ENCODE measurements around the gene NALCN.

Gene NALCN

DNA sequence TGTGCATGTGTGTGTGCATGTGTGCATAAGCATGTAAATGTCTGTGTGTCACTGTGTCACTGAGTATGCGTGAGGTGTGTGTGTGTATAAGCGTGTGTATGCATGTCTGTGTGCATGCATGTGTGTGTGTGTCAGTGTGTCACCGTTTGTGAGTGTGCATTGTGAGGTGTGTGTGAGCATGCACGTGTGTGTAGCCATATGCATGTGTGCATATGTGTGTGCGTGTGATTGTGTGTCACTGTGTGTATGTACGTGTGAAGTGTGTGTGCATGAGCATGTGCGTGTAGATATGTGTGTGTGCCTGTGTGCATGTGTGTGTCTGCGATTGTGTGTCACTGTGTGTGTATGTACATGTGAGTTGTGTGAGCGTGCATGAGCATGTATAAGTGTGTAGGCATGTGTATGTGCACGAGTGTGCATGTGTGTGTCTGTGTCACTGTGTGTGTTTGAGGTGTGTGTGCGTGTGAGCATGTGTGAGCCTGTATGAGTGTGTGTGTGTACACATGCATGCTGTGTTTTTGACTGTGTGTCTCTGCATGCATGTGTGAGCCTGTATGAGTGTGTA lies 144.5 kb downstream of the NALCN start:
- DNase-seq, result no peak

- no peak for DNase-seq
Measured at GRCh38 chr13:101267656-101268055, 148.7 kb downstream of the NALCN start.

GRCh38 chr13:101265934-101266333 lies 150.4 kb downstream of the NALCN start:
- DNase-seq, result no peak

- no peak for DNase-seq
Measured at GRCh38 chr13:101264931-101265330, 151.4 kb downstream of the NALCN start.

GRCh38 chr13:101262306-101262705 lies 154.0 kb downstream of the NALCN start:
- no peak for DNase-seq

- DNase-seq, result no peak
Measured at GRCh38 chr13:101258509-101258908, 157.8 kb downstream of the NALCN start.

DNA sequence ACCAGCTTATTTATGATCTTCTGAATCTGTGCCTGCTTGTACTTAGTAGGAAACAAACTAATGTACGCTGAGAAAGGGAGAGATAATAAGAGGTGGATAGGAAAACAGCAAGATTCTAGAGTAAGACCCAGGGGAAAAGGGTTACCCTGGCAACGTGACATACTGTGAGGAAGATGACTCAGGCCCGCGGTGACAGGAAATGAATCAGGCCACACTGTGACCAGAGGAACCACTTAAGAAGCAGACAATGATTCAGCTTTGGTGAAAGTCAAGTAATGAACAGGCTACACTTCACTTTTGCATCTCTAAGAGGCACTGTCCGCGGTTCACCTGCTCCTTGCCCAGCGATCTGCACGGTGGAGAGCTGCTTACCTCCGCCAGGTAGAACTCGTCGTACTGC lies 158.2 kb downstream of the NALCN start:
- DNase-seq, result peak; percentile 17

- no peak for DNase-seq
Measured at GRCh38 chr13:101248739-101249514, 167.4 kb downstream of the NALCN start.

GRCh38 chr13:101242720-101243119 lies 173.6 kb downstream of the NALCN start:
- DNase-seq, result no peak

DNA sequence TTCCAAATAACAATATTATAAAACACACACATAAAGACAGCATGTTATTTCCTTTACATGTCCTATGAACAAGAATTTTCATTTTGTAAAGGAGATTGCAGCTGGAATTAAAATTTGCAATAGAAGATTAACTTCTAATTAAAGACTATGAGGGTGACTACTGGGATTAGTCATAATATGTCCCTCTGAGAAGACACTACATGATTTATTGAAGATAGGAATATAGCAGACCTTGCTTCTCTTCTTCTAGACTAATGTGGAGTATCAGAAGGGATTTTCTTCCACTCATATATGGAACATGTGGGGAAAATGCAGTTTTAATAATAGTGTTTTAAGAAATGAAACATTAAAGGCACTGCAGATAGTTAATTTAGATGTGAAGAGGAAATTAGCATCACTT lies 177.8 kb downstream of the NALCN start:
- no peak for DNase-seq

GRCh38 chr13:101231751-101232428 lies 184.4 kb downstream of the NALCN start:
- no peak for DNase-seq

GRCh38 chr13:101230271-101230890 lies 185.9 kb downstream of the NALCN start:
- DNase-seq, result no peak

GRCh38 chr13:101219609-101220265 lies 196.6 kb downstream of the NALCN start:
- no peak for DNase-seq

DNA sequence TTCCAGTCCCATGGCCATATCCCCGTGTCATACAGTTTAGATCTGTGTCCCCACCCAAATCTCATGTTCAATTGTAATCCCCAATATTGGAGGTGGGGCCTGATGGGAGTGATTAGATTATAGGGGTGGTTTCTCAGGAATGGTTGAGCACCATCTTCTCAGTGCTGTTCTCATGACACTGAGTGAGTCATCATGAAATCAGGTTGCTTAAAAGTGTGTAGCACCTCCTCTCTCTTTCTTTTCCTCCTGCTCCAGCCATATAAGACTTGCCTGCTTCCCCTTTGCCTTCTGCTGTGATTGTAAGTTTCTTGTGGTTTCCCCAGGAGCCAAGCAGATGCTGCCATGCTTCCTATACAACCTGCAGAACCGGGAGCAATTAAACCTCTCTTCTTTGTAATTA lies 197.8 kb downstream of the NALCN start:
- DNase-seq, result no peak

GRCh38 chr13:101217086-101217485 lies 199.2 kb downstream of the NALCN start:
- DNase-seq, result no peak

- no peak for DNase-seq
Measured at GRCh38 chr13:101211261-101211660, 205.0 kb downstream of the NALCN start.

GRCh38 chr13:101210774-101211173 lies 205.5 kb downstream of the NALCN start:
- DNase-seq, result no peak

GRCh38 chr13:101209206-101209893 lies 207.0 kb downstream of the NALCN start:
- no peak for DNase-seq

GRCh38 chr13:101205408-101205807 lies 210.9 kb downstream of the NALCN start:
- DNase-seq, result no peak

DNA sequence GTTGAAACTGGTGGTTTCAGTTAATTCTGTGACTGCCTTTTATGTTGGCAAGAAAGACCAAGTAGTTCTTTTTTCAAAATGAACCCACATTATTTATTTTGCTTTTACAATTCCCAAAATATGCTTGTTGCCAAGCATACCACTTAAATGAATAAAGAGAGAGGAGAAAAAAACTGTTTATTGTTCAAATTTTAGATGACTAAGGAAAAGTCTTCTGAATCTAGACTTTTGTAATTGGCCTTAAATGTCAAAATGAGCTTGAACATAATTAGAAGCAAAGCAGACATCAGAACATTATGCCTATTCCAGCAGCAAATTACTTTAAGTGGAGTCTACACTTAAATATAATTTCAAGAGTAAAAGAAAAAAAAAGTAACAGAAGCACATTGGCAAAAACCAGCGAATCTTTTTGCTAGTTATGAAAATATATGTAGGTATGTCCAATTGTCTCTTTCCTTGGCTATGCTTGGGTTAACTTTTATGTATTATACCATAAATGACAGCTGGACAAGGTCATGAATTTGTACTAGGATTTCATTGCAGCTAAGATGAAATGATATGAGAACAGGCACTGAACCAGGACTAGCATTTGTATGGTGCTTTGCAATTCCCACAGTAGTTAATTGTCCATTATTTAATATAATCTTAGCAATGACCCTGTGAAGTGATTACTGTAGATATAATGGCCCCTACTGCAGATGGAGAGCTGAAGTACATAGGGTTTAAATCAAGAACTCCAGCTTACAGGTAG lies 211.9 kb downstream of the NALCN start:
- DNase-seq, result no peak

DNA sequence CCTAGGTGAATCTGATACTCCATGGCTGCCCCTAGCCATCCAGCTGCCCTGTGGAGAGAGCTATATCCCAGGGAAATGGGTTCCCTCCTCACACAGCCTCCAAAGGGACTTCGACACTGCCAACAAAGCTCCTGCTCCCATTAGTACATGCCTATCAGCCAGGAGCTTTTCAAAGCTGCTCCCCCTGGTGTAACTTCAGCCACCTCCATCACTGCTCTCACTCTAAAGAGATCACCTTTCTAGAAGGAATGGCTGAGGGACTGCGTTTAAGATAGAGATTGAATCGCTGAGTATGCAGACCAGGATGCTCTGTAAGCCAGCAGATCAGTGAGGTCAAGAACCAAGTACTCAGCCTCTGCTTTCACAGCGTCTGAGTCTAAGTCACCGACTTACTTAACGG lies 213.7 kb downstream of the NALCN start:
- no peak for DNase-seq

GRCh38 chr13:101190976-101191375 lies 225.3 kb downstream of the NALCN start:
- no peak for DNase-seq
